SK-N-SH treated with all-trans-retinoic acid at 6 μM for 48 hours (cell line): ENCODE data around the gene ATP8A1.

ENCODE experiments used
- BACH2 ChIP-seq: fragments of 250-450 bp; sonication (Bioruptor Pico); IDR thresholded peaks from 2 replicates; pipeline ENCODE4 v1.9.0; 2021; ENCODE audit warnings: mild to moderate bottlenecking, borderline replicate concordance
- ESRRG ChIP-seq: fragments of 250-450 bp; sonication (Bioruptor Pico); IDR thresholded peaks from 2 replicates; pipeline ENCODE4 v1.6.1; 2021; ENCODE audit warnings: mild to moderate bottlenecking
- GLIS3 ChIP-seq: fragments of 250-450 bp; sonication (Bioruptor Pico); IDR thresholded peaks from 2 replicates; pipeline ENCODE4 v1.5.0; 2020; ENCODE audit warnings: mild to moderate bottlenecking, moderate library complexity
- PPARA ChIP-seq: fragments of 250-450 bp; sonication (Bioruptor Pico); IDR thresholded peaks from 2 replicates; pipeline ENCODE4 v1.5.0; 2020; ENCODE audit warnings: mild to moderate bottlenecking, borderline replicate concordance
- ZNF565 ChIP-seq: fragments of 450-650 bp; formaldehyde crosslinking; conservative IDR thresholded peaks from 2 replicates; pipeline ENCODE4 v1.5.0; 2020; ENCODE audit warnings: low read depth, mild to moderate bottlenecking, moderate library complexity
- ZNF70 ChIP-seq: fragments of 450-650 bp; formaldehyde crosslinking; IDR thresholded peaks from 2 replicates; pipeline ENCODE4 v1.5.0; 2020; ENCODE audit warnings: mild to moderate bottlenecking, moderate library complexity

GRCh38 chr4:42570221-42570620 is 86.7 kb downstream of the ATP8A1 start:
- TF ChIP-seq ZNF70 (CRISPR knock-in tag) (no peak), GLIS3 (CRISPR knock-in tag) (no peak), ZNF565 (CRISPR knock-in tag) (no peak), BACH2 (CRISPR knock-in tag) (no peak), ESRRG (CRISPR knock-in tag) (no peak), PPARA (CRISPR knock-in tag) (no peak)
